Endodermal cell (in vitro differentiated cells): Measurements from ENCODE around the gene TBC1D1. TPM values are rescaled to one million over a fixed set of nuclear protein-coding genes. Genes with fewer than 3 reads are reported as not detected.

Experiments
- DNase-seq: peaks from one replicate; pipeline ENCODE4 v3.0.0-alpha.2; 2017
- H3K27ac ChIP-seq: 2 replicates; pipeline ENCODE4 v1.5.1; 2013; ENCODE audit warnings: mild to moderate bottlenecking, low read depth, low read length, moderate library complexity
- H3K27me3 ChIP-seq: 2 replicates; pipeline ENCODE4 v1.6.1; 2013; ENCODE audit warnings: mild to moderate bottlenecking, low read length, moderate library complexity; ENCODE audit not compliant: insufficient read depth, control insufficient read depth, poor library complexity, severe bottlenecking
- H3K36me3 ChIP-seq: 2 replicates; pipeline ENCODE4 v1.7.0; 2013; ENCODE audit warnings: mild to moderate bottlenecking, low read length, moderate library complexity; ENCODE audit not compliant: control insufficient read depth, insufficient read depth
- H3K4me1 ChIP-seq: one replicate; pipeline ENCODE4 v1.7.0; 2013; ENCODE audit warnings: low read length; ENCODE audit not compliant: control insufficient read depth, insufficient read depth
- H3K4me3 ChIP-seq: 2 replicates; pipeline ENCODE4 v1.5.1; 2013; ENCODE audit warnings: mild to moderate bottlenecking, low read length, moderate library complexity
- H3K9ac ChIP-seq: 2 replicates; pipeline ENCODE4 v1.6.1; 2013; ENCODE audit warnings: mild to moderate bottlenecking, low read length, moderate library complexity; ENCODE audit not compliant: poor library complexity, severe bottlenecking; ENCODE audit errors: extremely low read depth
- H3K9me3 ChIP-seq: 2 replicates; pipeline ENCODE4 v1.6.1; 2013; ENCODE audit warnings: mild to moderate bottlenecking, low read length, moderate library complexity; ENCODE audit not compliant: control insufficient read depth
- H3K27ac Mint-ChIP-seq: 2 replicates; pipeline ENCODE4 v1.8.0; 2020; ENCODE audit warnings: mixed read lengths
- H3K27me3 Mint-ChIP-seq: 2 replicates; pipeline ENCODE4 v1.8.0; 2021; ENCODE audit warnings: mild to moderate bottlenecking, mixed read lengths; ENCODE audit not compliant: insufficient read depth
- H3K36me3 Mint-ChIP-seq: 2 replicates; pipeline ENCODE4 v1.8.0; 2020; ENCODE audit warnings: low read depth, mixed read lengths
- H3K4me1 Mint-ChIP-seq: 2 replicates; pipeline ENCODE4 v1.8.0; 2020; ENCODE audit warnings: mixed read lengths
- H3K4me3 Mint-ChIP-seq: 2 replicates; pipeline ENCODE4 v1.8.0; 2020; ENCODE audit warnings: mild to moderate bottlenecking, moderate library complexity, mixed read lengths
- H3K9me3 Mint-ChIP-seq: 2 replicates; pipeline ENCODE4 v1.8.0; 2020; ENCODE audit warnings: mild to moderate bottlenecking, mixed read lengths
- whole genome bisulfite sequencing, 2 experiments: methylation state at CpG; one replicate each; pipeline versions ENCODE4 v1.1.5 to v1.1.7; 2013; ENCODE audit warnings: missing lambda C conversion rate in 2 of 2, mixed read lengths in 1 of 2; ENCODE audit not compliant: insufficient coverage in 1 of 2, insufficient read length in 1 of 2; 5-methylcytosine and 5-hydroxymethylcytosine counted together
- total RNA-seq, 2 donors: library from RNA; stranded (reverse); fragmentation: NEBNext Ultra II Directional in 1 of 2; extraction: Animal tissue kit (Norgen Biotek cat#: 25700) in 1 of 2; gene quantifications; 2 replicates in 1 of 2; 3 replicates in 1 of 2; pipeline ENCODE4 v1.2.1, GENCODE V29; 2021
- TF ChIP-seq, protein P1 (sequence below): fragments of 200-600 bp; sonication (generic); conservative IDR thresholded peaks from 2 replicates; pipeline ENCODE4 v1.5.0; 2021; ENCODE audit warnings: antibody characterized with exemption, mild to moderate bottlenecking

Gene TBC1D1
- total RNA-seq, 2 donors from 2014 or later, result 110 to 122 TPM

DNA sequence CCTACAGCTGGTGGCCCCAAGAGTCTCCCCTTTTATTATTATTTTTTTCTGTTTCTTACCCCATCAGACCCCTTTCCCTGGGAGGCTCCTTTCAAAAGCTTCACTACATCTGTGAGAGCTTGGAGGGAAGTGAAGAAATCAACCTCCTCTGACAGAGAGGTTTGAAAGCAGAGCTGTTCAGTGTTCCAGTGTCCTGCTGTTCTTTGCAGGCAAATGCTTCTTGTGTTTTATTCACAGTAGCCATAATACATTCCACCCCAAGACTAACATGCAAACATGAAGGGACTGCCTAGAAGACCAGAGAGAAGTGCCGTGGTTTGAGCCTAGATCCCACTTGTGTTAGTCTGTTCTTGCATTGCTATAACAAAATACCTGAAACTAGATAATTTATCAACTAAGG is 261.4 kb downstream of the TBC1D1 start:
- H3K27me3 Mint-ChIP-seq, result no peaks in the 10 kb centered on the region
- no peak for DNase-seq
- no peak overlapping the region for H3K4me3 Mint-ChIP-seq
- H3K9me3 Mint-ChIP-seq, result no peaks in the 10 kb centered on the region
- no peaks in the 10 kb centered on the region for H3K27me3 ChIP-seq
- TF ChIP-seq, protein P1, sequence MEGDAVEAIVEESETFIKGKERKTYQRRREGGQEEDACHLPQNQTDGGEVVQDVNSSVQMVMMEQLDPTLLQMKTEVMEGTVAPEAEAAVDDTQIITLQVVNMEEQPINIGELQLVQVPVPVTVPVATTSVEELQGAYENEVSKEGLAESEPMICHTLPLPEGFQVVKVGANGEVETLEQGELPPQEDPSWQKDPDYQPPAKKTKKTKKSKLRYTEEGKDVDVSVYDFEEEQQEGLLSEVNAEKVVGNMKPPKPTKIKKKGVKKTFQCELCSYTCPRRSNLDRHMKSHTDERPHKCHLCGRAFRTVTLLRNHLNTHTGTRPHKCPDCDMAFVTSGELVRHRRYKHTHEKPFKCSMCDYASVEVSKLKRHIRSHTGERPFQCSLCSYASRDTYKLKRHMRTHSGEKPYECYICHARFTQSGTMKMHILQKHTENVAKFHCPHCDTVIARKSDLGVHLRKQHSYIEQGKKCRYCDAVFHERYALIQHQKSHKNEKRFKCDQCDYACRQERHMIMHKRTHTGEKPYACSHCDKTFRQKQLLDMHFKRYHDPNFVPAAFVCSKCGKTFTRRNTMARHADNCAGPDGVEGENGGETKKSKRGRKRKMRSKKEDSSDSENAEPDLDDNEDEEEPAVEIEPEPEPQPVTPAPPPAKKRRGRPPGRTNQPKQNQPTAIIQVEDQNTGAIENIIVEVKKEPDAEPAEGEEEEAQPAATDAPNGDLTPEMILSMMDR, result no peak
- H3K9me3 ChIP-seq, result no peaks in the 10 kb centered on the region
- H3K4me1 ChIP-seq, result no peaks in the 10 kb centered on the region
- H3K27ac Mint-ChIP-seq, result no peak overlapping the region
- no peak overlapping the region for H3K4me3 ChIP-seq
- 92 to 100% methylated on average over 1 of the region's 1 CpG for WGBS, 2 experiments
- H3K9ac ChIP-seq, result no peak overlapping the region
- no peaks in the 10 kb centered on the region for H3K36me3 ChIP-seq
- H3K27ac ChIP-seq, result peak overlapping the region; percentile 62
- H3K4me1 Mint-ChIP-seq, result no peaks in the 10 kb centered on the region
- no peaks in the 10 kb centered on the region for H3K36me3 Mint-ChIP-seq

DNA sequence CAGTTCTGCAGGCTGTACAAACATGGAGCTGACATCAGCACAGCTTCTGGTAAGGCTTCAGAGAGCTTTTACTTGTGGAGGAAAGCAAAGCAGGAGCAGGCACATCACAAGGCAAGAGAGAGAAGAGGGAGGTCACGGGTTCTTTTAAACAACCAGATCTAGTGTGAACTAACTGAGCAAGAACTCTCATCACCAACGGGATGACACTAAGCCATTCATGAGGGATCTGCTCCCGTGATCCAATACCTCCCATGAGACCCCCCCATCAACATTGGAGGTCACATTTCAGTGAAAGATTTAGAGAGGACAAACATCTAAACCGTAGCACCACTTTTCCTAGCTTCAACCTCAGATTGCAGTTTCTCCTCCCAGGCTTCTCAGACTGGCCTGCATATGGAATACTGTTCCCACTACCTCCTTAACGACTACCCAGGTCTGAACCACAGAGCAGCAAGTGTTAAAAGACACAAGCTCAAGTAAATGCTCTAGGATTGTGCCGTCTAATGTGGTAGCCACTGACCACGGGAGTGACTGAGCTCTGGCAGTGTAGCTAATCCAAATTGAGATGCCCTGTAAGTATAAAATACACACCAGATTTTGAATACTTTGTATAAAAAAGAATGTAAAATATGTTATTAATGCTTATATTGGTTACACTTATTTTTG is 262.0 kb downstream of the TBC1D1 start:
- no peaks in the 10 kb centered on the region for H3K4me1 Mint-ChIP-seq

DNA sequence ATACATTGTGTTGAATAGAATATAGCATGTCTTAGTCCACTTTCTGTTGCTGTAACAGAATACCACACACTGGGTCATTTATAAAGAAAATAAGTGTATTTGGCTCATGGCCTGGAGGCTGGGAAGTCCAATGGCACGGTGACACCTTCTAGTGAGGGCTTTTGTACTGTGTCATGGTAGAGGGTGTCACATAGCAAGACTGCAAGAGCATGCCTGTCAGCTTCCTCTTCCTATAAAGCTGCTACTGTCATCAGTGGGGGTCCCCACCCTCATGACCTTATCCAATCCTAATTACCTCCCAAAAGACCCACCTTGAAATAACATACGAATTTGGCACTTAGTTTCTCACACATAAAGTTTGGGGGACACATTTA is 262.5 kb downstream of the TBC1D1 start:
- no peaks in the 10 kb centered on the region for H3K9me3 ChIP-seq
- no peak overlapping the region for H3K4me3 ChIP-seq
- H3K36me3 ChIP-seq, result no peaks in the 10 kb centered on the region
- no peak overlapping the region for H3K27ac Mint-ChIP-seq
- no peak overlapping the region for H3K27ac ChIP-seq
- 91 to 100% methylated on average over 1 to 2 of the region's 2 CpGs for WGBS, 2 experiments
- no peaks in the 10 kb centered on the region for H3K4me1 Mint-ChIP-seq
- no peaks in the 10 kb centered on the region for H3K4me1 ChIP-seq
- no peaks in the 10 kb centered on the region for H3K9me3 Mint-ChIP-seq
- no peaks in the 10 kb centered on the region for H3K27me3 Mint-ChIP-seq
- H3K36me3 Mint-ChIP-seq, result no peaks in the 10 kb centered on the region
- H3K27me3 ChIP-seq, result no peaks in the 10 kb centered on the region
- no peak overlapping the region for H3K4me3 Mint-ChIP-seq
- TF ChIP-seq, protein P1, result no peak
- no peak for DNase-seq
- H3K9ac ChIP-seq, result no peak overlapping the region

More for the DNA sequence above, 262.0 kb downstream of the TBC1D1 start:
- Histone ChIP-seq H3K4me1 (no peaks in the 10 kb centered on the region), H3K9ac (no peak overlapping the region), H3K36me3 (no peaks in the 10 kb centered on the region), H3K27ac (peak overlapping the region; percentile 62), H3K27me3 (no peaks in the 10 kb centered on the region), H3K9me3 (no peaks in the 10 kb centered on the region), H3K4me3 (no peak overlapping the region)
- Mint-ChIP-seq H3K27ac (no peak overlapping the region), H3K4me3 (no peak overlapping the region), H3K27me3 (no peaks in the 10 kb centered on the region), H3K9me3 (no peaks in the 10 kb centered on the region), H3K36me3 (no peaks in the 10 kb centered on the region)
- no peak for DNase-seq
- TF ChIP-seq, protein P1, result no peak
- 86 to 90% methylated on average over 3 to 7 of the region's 7 CpGs for whole genome bisulfite sequencing, 2 experiments
